ENCODE data around the gene PNPLA6. TPM values are rescaled to one million over a fixed set of nuclear protein-coding genes. Genes with fewer than 3 reads are reported as not detected.

Gene PNPLA6
- total and polyA plus RNA-seq, 9 of the 15 experiments (the other 6 are each of a cell fraction or from before 2014, with no cell fraction given), result 0.07 to 30.2 (median 8.3) TPM

DNA sequence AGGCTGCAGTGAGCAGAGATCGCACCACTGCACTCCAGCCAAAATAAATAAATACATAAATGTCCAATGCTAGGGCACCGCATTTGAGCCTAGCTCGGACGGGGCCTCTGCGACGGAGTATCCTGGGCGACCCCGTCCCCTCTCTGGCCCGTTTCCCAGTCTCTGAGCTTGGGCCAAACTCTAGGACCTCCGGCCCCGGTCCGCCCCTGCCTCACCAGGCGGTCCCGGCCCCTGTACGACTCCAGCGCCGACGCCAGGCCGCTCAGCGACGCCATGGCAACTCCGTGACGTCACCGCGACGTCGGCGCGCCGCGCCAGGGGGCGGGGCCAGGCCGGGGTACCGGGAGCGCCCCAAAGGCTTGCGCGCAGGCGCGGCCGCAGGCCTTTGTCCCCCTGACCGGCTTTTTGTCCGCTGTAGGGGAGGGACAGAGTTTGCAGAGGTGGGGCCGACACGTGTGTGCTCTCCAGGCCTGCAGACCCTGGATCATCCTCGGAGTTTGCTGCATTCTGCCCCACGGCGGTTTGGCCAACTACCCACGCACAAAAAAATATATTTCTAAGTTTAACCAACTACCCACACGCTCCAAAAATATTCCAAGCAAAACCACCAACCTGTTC lies 46.7 kb upstream of the PNPLA6 start, which contains the start of gene PEX11G (continued):
- TF ChIP-seq, protein P1, sequence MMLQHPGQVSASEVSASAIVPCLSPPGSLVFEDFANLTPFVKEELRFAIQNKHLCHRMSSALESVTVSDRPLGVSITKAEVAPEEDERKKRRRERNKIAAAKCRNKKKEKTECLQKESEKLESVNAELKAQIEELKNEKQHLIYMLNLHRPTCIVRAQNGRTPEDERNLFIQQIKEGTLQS (IDR thresholded peaks at IDR 0.05), result peak; percentile 94
- TF ChIP-seq, protein P1 (CRISPR knock-in tag; conservative IDR thresholded peaks at IDR 0.05), result peak; percentile 58
- TF ChIP-seq, protein P2, sequence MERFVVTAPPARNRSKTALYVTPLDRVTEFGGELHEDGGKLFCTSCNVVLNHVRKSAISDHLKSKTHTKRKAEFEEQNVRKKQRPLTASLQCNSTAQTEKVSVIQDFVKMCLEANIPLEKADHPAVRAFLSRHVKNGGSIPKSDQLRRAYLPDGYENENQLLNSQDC (CRISPR knock-in tag; IDR thresholded peaks at IDR 0.05), result no peak
- 0 out of 2 replicates have a peak, but pooled peaks have one; percentile 10 for TF ChIP-seq ZNF76 (CRISPR knock-in tag; IDR thresholded peaks at IDR 0.05; ENCODE audit: borderline replicate concordance)
- 0 out of 2 replicates have a peak, but pooled peaks have one; percentile 49 for TF ChIP-seq GTF2E2 (tag; IDR thresholded peaks at IDR 0.05)
- peak; percentile 86 for TF ChIP-seq RFX1 (IDR thresholded peaks at IDR 0.05)
- TF ChIP-seq ZBTB7A (IDR thresholded peaks at IDR 0.05; ENCODE audit: borderline replicate concordance, control insufficient read depth, low read depth, low read length), result peak; percentile 58; the same call in 1 of the 2 replicates
- TF ChIP-seq ZFX (CRISPR knock-in tag; IDR thresholded peaks at IDR 0.05), result peak; percentile 94
- TF ChIP-seq ZC3H11A (IDR thresholded peaks at IDR 0.05; ENCODE audit: low read depth, low read length), result no peak
- peak; percentile 40; the same call in 1 of the 2 replicates for TF ChIP-seq NFIC (IDR thresholded peaks at IDR 0.05)
- TF ChIP-seq WHSC1 (IDR thresholded peaks at IDR 0.05; ENCODE audit: low read length), result no peak
- peak; percentile 43 for TF ChIP-seq NEUROD1 (IDR thresholded peaks at IDR 0.05; ENCODE audit: borderline replicate concordance, low read depth, low read length, partially characterized antibody)
- TF ChIP-seq, protein P3, sequence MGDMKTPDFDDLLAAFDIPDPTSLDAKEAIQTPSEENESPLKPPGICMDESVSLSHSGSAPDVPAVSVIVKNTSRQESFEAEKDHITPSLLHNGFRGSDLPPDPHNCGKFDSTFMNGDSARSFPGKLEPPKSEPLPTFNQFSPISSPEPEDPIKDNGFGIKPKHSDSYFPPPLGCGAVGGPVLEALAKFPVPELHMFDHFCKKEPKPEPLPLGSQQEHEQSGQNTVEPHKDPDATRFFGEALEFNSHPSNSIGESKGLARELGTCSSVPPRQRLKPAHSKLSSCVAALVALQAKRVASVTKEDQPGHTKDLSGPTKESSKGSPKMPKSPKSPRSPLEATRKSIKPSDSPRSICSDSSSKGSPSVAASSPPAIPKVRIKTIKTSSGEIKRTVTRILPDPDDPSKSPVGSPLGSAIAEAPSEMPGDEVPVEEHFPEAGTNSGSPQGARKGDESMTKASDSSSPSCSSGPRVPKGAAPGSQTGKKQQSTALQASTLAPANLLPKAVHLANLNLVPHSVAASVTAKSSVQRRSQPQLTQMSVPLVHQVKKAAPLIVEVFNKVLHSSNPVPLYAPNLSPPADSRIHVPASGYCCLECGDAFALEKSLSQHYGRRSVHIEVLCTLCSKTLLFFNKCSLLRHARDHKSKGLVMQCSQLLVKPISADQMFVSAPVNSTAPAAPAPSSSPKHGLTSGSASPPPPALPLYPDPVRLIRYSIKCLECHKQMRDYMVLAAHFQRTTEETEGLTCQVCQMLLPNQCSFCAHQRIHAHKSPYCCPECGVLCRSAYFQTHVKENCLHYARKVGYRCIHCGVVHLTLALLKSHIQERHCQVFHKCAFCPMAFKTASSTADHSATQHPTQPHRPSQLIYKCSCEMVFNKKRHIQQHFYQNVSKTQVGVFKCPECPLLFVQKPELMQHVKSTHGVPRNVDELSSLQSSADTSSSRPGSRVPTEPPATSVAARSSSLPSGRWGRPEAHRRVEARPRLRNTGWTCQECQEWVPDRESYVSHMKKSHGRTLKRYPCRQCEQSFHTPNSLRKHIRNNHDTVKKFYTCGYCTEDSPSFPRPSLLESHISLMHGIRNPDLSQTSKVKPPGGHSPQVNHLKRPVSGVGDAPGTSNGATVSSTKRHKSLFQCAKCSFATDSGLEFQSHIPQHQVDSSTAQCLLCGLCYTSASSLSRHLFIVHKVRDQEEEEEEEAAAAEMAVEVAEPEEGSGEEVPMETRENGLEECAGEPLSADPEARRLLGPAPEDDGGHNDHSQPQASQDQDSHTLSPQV (IDR thresholded peaks at IDR 0.05), result 0 out of 2 replicates have a peak, but pooled peaks have one; percentile 31
- peak; percentile 78 for TF ChIP-seq POLR2A (conservative IDR thresholded peaks at IDR 0.05)
- TF ChIP-seq, protein P4, sequence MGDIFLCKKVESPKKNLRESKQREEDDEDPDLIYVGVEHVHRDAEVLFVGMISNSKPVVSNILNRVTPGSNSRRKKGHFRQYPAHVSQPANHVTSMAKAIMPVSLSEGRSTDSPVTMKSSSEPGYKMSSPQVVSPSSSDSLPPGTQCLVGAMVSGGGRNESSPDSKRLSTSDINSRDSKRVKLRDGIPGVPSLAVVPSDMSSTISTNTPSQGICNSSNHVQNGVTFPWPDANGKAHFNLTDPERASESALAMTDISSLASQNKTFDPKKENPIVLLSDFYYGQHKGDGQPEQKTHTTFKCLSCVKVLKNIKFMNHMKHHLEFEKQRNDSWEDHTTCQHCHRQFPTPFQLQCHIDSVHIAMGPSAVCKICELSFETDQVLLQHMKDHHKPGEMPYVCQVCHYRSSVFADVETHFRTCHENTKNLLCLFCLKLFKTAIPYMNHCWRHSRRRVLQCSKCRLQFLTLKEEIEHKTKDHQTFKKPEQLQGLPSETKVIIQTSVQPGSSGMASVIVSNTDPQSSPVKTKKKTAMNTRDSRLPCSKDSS (IDR thresholded peaks at IDR 0.05; ENCODE audit: low read depth, partially characterized antibody), result no peak
- peak; percentile 67; the same call in 1 of the 2 replicates for TF ChIP-seq BMI1 (IDR thresholded peaks at IDR 0.05; ENCODE audit: low read length)
- TF ChIP-seq, protein P5, sequence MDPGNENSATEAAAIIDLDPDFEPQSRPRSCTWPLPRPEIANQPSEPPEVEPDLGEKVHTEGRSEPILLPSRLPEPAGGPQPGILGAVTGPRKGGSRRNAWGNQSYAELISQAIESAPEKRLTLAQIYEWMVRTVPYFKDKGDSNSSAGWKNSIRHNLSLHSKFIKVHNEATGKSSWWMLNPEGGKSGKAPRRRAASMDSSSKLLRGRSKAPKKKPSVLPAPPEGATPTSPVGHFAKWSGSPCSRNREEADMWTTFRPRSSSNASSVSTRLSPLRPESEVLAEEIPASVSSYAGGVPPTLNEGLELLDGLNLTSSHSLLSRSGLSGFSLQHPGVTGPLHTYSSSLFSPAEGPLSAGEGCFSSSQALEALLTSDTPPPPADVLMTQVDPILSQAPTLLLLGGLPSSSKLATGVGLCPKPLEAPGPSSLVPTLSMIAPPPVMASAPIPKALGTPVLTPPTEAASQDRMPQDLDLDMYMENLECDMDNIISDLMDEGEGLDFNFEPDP (CRISPR knock-in tag; IDR thresholded peaks at IDR 0.05), result no peak
- TF ChIP-seq CCNT2 (IDR thresholded peaks at IDR 0.05; ENCODE audit: borderline replicate concordance, extremely low read depth, insufficient read length, low read depth, low read length), result peak; percentile 89
- TF ChIP-seq ZBTB8A (IDR thresholded peaks at IDR 0.05; ENCODE audit: partially characterized antibody), result no peak
- TF ChIP-seq NCOA1 (IDR thresholded peaks at IDR 0.05; ENCODE audit: low read depth), result peak; percentile 55; the same call in 1 of the 2 replicates
